Heart left ventricle (tissue), 16 donors: ENCODE measurements around the gene HIP1. TPM values are rescaled to one million over a fixed set of nuclear protein-coding genes. Genes with fewer than 3 reads are reported as not detected.

Experiments
- ATAC-seq, 4 donors: fragments of 200-7000 bp; cut with Tn5 transposase; one replicate each; pipeline ENCODE4 v1.9.1; 2020 to 2022; ENCODE audit warnings: moderate library complexity in 4 of 4, mild to moderate bottlenecking in 3 of 4, moderate number of reproducible peaks in 1 of 4
- DNase-seq, 5 donors: peaks; one replicate each; pipeline ENCODE4 v3.0.0-alpha.2; 2020
- H3K27ac ChIP-seq, 12 donors: fragments of 200-600 bp; sonication (generic) in 4 of 12; one replicate each; pipeline versions ENCODE4 v1.5.0 to v1.8.0; 2016 to 2022; ENCODE audit warnings: mild to moderate bottlenecking in 2 of 12
- H3K27me3 ChIP-seq, 9 donors: fragments of 200-600 bp; sonication (generic) in 2 of 9; one replicate each; pipeline versions ENCODE4 v1.5.1 to v1.8.0; 2016 to 2022; ENCODE audit warnings: mild to moderate bottlenecking in 3 of 9
- H3K36me3 ChIP-seq, 9 donors: fragments of 200-600 bp; sonication (generic) in 2 of 9; one replicate each; pipeline versions ENCODE4 v1.5.0 to v1.8.0; 2018 to 2022; ENCODE audit warnings: mild to moderate bottlenecking in 2 of 9
- H3K4me1 ChIP-seq, 12 donors: fragments of 200-600 bp; sonication (generic) in 4 of 12; one replicate each; pipeline versions ENCODE4 v1.5.0 to v1.8.0; 2016 to 2022; ENCODE audit warnings: mild to moderate bottlenecking in 3 of 12
- H3K4me3 ChIP-seq, 12 donors: fragments of 200-600 bp; sonication (generic) in 4 of 12; one replicate each; pipeline versions ENCODE4 v1.5.0 to v1.8.0; 2017 to 2022; ENCODE audit warnings: mild to moderate bottlenecking in 9 of 12, moderate library complexity in 4 of 12
- H3K9me3 ChIP-seq, 12 donors: fragments of 200-600 bp; sonication (generic) in 4 of 12; one replicate each; pipeline versions ENCODE4 v1.5.0 to v1.8.0; 2016 to 2022; ENCODE audit warnings: mild to moderate bottlenecking in 1 of 12
- CTCF ChIP-seq, 12 donors: fragments of 200-600 bp; sonication (generic) in 4 of 12; IDR thresholded peaks; one replicate each; pipeline versions ENCODE4 v1.5.0 to v1.8.0; 2018 to 2022; ENCODE audit warnings: antibody characterized with exemption in 12 of 12, mild to moderate bottlenecking in 5 of 12
- POLR2A ChIP-seq, 2 donors: fragments of 450-650 bp; IDR thresholded peaks; one replicate each; pipeline ENCODE4 v1.6.1; 2017; ENCODE audit warnings: antibody characterized with exemption in 2 of 2, mild to moderate bottlenecking in 2 of 2, moderate library complexity in 2 of 2
- WGBS, 4 donors: extraction: QIAGEN DNeasy Blood & Tissue Kit in 2 of 4; methylation state at CpG; one replicate each; pipeline versions ENCODE4 v1.1.5 to v1.1.7; 2013 to 2018; 5-methylcytosine and 5-hydroxymethylcytosine counted together
- intact Hi-C, 10 donors: fragments of 100-400 bp; cut with DNase I; formaldehyde crosslinking; loops; one replicate each; pipeline versions ENCODE4 v1.11.1 to v1.14.2; 2022
- polyA plus RNA-seq, 2 donors: library from polyadenylated mRNA; stranded (reverse); fragments of 200-250 nt; gene quantifications; one replicate each; pipeline ENCODE4 v1.2.3, GENCODE V29; 2013
- total RNA-seq, 9 donors: library from RNA; depleted of rRNA in 2 of 9; stranded (reverse); fragments of >200 nt in 2 of 9; fragmentation: NEBNext Ultra II Directional in 3 of 9; extraction: Animal tissue kit (Norgen Biotek cat#: 25700) in 3 of 9; gene quantifications; one replicate each; pipeline versions ENCODE4 v1.1.0 to v1.2.4, GENCODE V29; 2016 to 2023
- donor health status: ischemic (EF 13 %, LVEDD 7.1; RV severe dilation, severe dysfunction).
- donor health status: healthy with polysubstance abuse.
- donor health status: DM: no; HTN: yes; CAD: no.
- donor health status: DM: no; HTN: no; CAD: no.
- donor health status: ischemic (EF 25% LVEDD 6.9; RV normal size, moderate dysfunction).
- donor health status: ischemic (EF 25% LVEDD 5.7; RV mildly dilated, moderate dysfunction).
- donor health status: healthy.
- donor health status: DM: yes; HTN: yes; CAD: no.
- donor health status: ischemic (EF 35%, LVEDD 5.7; RV mildly dilated, moderate dysfunction).
- donor health status: nonischemic (EF 11% LVEDD 7.7; RV severe dilation, severe dysfunction).
- donor health status: DM: yes; HTN: yes; CAD: no.
- donor health status: PGD.
- donor health status: ischemic (EF 29% LVEDD 5.4; RV normal size, mild dysfunction).
- donor health status: nonischemic (EF 23%, LVEDD 6.1; RV moderate dilation, normal function).

Gene HIP1
- total and polyA plus RNA-seq, 11 donors: 5.9 to 36.4 (median 21.8) TPM

- Histone ChIP-seq H3K36me3 (peaks cover 0 to 91% (median 62%) of the 10 kb centered on the region in 9 donors), H3K4me1 (no peaks in the 10 kb centered on the region), H3K27me3 (no peaks in the 10 kb centered on the region), H3K9me3 (no peaks in the 10 kb centered on the region), H3K27ac (no peak overlapping the region), H3K4me3 (no peak overlapping the region)
- TF ChIP-seq CTCF (IDR thresholded peaks at IDR 0.05): no peak
- no peak for TF ChIP-seq POLR2A (IDR thresholded peaks at IDR 0.05)
- peak in 2 of 4 donors; percentile 35 for ATAC-seq
- intact Hi-C loops: loop anchor here in 1 of 10 donors (10.0 kb wide), 1 partner anchor 55 kb away; no protein-coding TSS in a partner anchor
- DNase-seq: no peak
- WGBS, 4 donors: 69 to 82% (median 77%) methylated on average over 4 to 6 of the region's 6 CpGs
Measured at GRCh38 chr7:75579899-75580298, 158.8 kb downstream of the HIP1 start.

- Histone ChIP-seq H3K27ac (no peak overlapping the region), H3K9me3 (no peaks in the 10 kb centered on the region), H3K36me3 (peaks cover 0 to 87% (median 59%) of the 10 kb centered on the region in 9 donors), H3K4me1 (no peaks in the 10 kb centered on the region), H3K27me3 (no peaks in the 10 kb centered on the region), H3K4me3 (no peak overlapping the region)
- ATAC-seq (no peak), DNase-seq (no peak)
- intact Hi-C loops: no loop called here
- 88 to 95% (median 93%) methylated on average over 7 of the region's 7 CpGs for WGBS, 4 donors
- TF ChIP-seq CTCF (IDR thresholded peaks at IDR 0.05) (no peak), POLR2A (IDR thresholded peaks at IDR 0.05) (no peak)
Measured at GRCh38 chr7:75578081-75578480, 160.7 kb downstream of the HIP1 start.

- no peaks in the 10 kb centered on the region for H3K27me3 ChIP-seq
- no peaks in the 10 kb centered on the region for H3K9me3 ChIP-seq
- no peak overlapping the region for H3K27ac ChIP-seq
- intact Hi-C loops: no loop called here
- 86 to 95% (median 94%) methylated on average over 13 of the region's 13 CpGs for WGBS, 4 donors
- ATAC-seq (no peak), DNase-seq (no peak)
- no peak for TF ChIP-seq CTCF (IDR thresholded peaks at IDR 0.05)
- TF ChIP-seq POLR2A (IDR thresholded peaks at IDR 0.05): no peak
- peaks cover 0 to 86% (median 61%) of the 10 kb centered on the region in 9 donors for H3K36me3 ChIP-seq
- H3K4me3 ChIP-seq: no peak overlapping the region
- no peaks in the 10 kb centered on the region for H3K4me1 ChIP-seq
Measured at GRCh38 chr7:75575488-75576121, 163.1 kb downstream of the HIP1 start.

- Histone ChIP-seq H3K36me3 (peaks cover 0 to 84% (median 44%) of the 10 kb centered on the region in 9 donors), H3K27me3 (no peaks in the 10 kb centered on the region), H3K27ac (no peak overlapping the region), H3K9me3 (no peaks in the 10 kb centered on the region), H3K4me1 (peaks cover 0 to 12% (median 0%) of the 10 kb centered on the region in 12 donors), H3K4me3 (no peak overlapping the region)
- no peak for ATAC-seq
- intact Hi-C loops: loop anchor here in 1 of 10 donors (5.0 kb wide), 1 partner anchor 54 kb away; no protein-coding TSS in a partner anchor
- TF ChIP-seq POLR2A (IDR thresholded peaks at IDR 0.05): no peak
- TF ChIP-seq CTCF (IDR thresholded peaks at IDR 0.05): no peak
- WGBS, 4 donors: 95 to 96% (median 95%) methylated on average over 14 of the region's 14 CpGs
- no peak for DNase-seq
Measured at GRCh38 chr7:75573477-75574019, 165.2 kb downstream of the HIP1 start.
